K562 (cell line): ENCODE measurements around the gene DNAH10. TPM values are rescaled to one million over a fixed set of nuclear protein-coding genes. Genes with fewer than 3 reads are reported as not detected.

Source experiments
- ATAC-seq: fragments of 200-7000 bp; cut with Tn5 transposase; 3 replicates; pipeline ENCODE4 v1.9.1; 2020; ENCODE audit warnings: moderate library complexity
- BruUV-seq: library from RNA; stranded (reverse); fragments of 400-500 nt; replicated peaks from 2 replicates; lab custom pipeline; 2021; lab: Mats Ljungman, UMichigan
- CTCF ChIA-PET: fragments of 300-600 bp; formaldehyde crosslinking; extraction: SDS; loops from one replicate; lab custom pipeline; 2021; ENCODE audit warnings: low intra/inter-chr PET ratio; lab: Yijun Ruan, JAX
- POLR2A ChIA-PET: fragments of 300-600, 350-650 bp; sonication (Branson Sonifier 250); formaldehyde crosslinking; extraction: SDS; loops from one replicate; lab custom pipeline; 2021; ENCODE audit warnings: antibody characterized with exemption, inconsistent platforms; lab: Yijun Ruan, JAX
- DNase-seq, 4 experiments: peaks; one replicate each; pipeline versions ENCODE4 v3.0.0 to v3.0.0-alpha.2; 2011 to 2018; ENCODE audit warnings: low spot score in 3 of 4, mixed read lengths in 3 of 4; ENCODE audit errors: extremely low read depth in 1 of 4
- FAIRE-seq: peaks from 2 replicates; lab custom pipeline; 2011; peaks lifted over from hg19 to GRCh38; lab: Jason Lieb, UNC
- H2AFZ ChIP-seq: 2 replicates; pipeline ENCODE4 v1.6.0; 2011; ENCODE audit warnings: low read depth, low read length, control low read depth, inconsistent platforms
- H3K27ac ChIP-seq: fragments of 200-600 bp; 3 replicates; pipeline ENCODE4 v1.8.0; 2011; ENCODE audit warnings: low read depth, mild to moderate bottlenecking, control low read depth, inconsistent platforms, low read length, moderate library complexity, mixed read lengths; ENCODE audit errors: extremely low read depth
- H3K27me3 ChIP-seq, 2 experiments: fragments of 300-600 bp in 1 of 2; 2 replicates in 1 of 2; 3 replicates in 1 of 2; pipeline versions ENCODE4 v1.6.0 to v1.8.0; 2011; ENCODE audit warnings: inconsistent platforms in 2 of 2, low read length in 2 of 2, mild to moderate bottlenecking in 1 of 2, mixed read lengths in 1 of 2, moderate library complexity in 1 of 2; ENCODE audit not compliant: control insufficient read depth in 2 of 2, insufficient read depth in 2 of 2
- H3K36me3 ChIP-seq: fragments of 300-600 bp; 3 replicates; pipeline ENCODE4 v1.8.0; 2011; ENCODE audit warnings: mild to moderate bottlenecking, low read length, inconsistent platforms; ENCODE audit not compliant: control insufficient read depth, insufficient read depth
- H3K4me1 ChIP-seq, 2 experiments: fragments of 200-600 bp in 1 of 2; replicated peaks in 1 of 2; 2 replicates in 1 of 2; 3 replicates in 1 of 2; pipeline versions ENCODE4 v1.5.1 to v1.8.0; 2011; ENCODE audit warnings: inconsistent platforms in 2 of 2, low read length in 2 of 2, mild to moderate bottlenecking in 1 of 2, mixed read lengths in 1 of 2, moderate library complexity in 1 of 2; ENCODE audit not compliant: control insufficient read depth in 2 of 2, insufficient read depth in 2 of 2
- H3K4me2 ChIP-seq: 2 replicates; pipeline ENCODE4 v1.6.1; 2011; ENCODE audit warnings: low read length, control low read depth, inconsistent platforms, mixed read lengths; ENCODE audit not compliant: insufficient read depth
- H3K4me3 ChIP-seq: fragments of 200-600 bp; sonication (generic), shearing (Covaris generic); 2 replicates; pipeline ENCODE4 v1.5.1; 2016; ENCODE audit warnings: control low read depth, inconsistent platforms
- H3K79me2 ChIP-seq: fragments of 200-600 bp; 3 replicates; pipeline ENCODE4 v1.8.0; 2011; ENCODE audit warnings: low read length, inconsistent platforms; ENCODE audit not compliant: control insufficient read depth, insufficient read depth
- H3K9ac ChIP-seq, 2 experiments: 2 replicates each; pipeline versions ENCODE4 v1.6.0 to v1.6.1; 2011; ENCODE audit warnings: low read depth in 2 of 2, low read length in 2 of 2, control low read depth in 1 of 2, inconsistent platforms in 1 of 2, mild to moderate bottlenecking in 1 of 2, mixed read lengths in 1 of 2; ENCODE audit not compliant: insufficient read depth in 1 of 2
- H3K9me1 ChIP-seq: one replicate; pipeline ENCODE4 v1.6.0; 2011; ENCODE audit warnings: inconsistent platforms, mild to moderate bottlenecking, low read length, moderate library complexity; ENCODE audit not compliant: control insufficient read depth, insufficient read depth
- H3K9me3 ChIP-seq: replicated peaks from 2 replicates; pipeline ENCODE4 v1.5.1; 2011; ENCODE audit warnings: low read depth, low read length, inconsistent platforms; ENCODE audit not compliant: control insufficient read depth, insufficient read depth
- H4K20me1 ChIP-seq: replicated peaks from 2 replicates; pipeline ENCODE4 v1.6.1; 2011; ENCODE audit warnings: low read length, inconsistent platforms, mixed read lengths; ENCODE audit not compliant: control insufficient read depth, insufficient read depth
- ARID2 ChIP-seq: fragments of 450-650 bp; IDR thresholded peaks from 2 replicates; pipeline ENCODE4 v1.6.1; 2017; ENCODE audit warnings: antibody characterized with exemption, mild to moderate bottlenecking
- DIDO1 ChIP-seq: fragments of 450-650 bp; IDR thresholded peaks from 2 replicates; pipeline ENCODE4 v1.6.1; 2016; ENCODE audit warnings: low read depth, missing biosample characterization, missing genetic modification characterization
- EZH2 ChIP-seq: IDR thresholded peaks from 2 replicates; pipeline ENCODE4 v1.6.1; 2012; ENCODE audit warnings: low read depth, mild to moderate bottlenecking, inconsistent platforms, low read length, borderline replicate concordance
- JUND ChIP-seq, 2 experiments: IDR thresholded peaks; 2 replicates in 1 of 2; 3 replicates in 1 of 2; pipeline ENCODE4 v1.6.1; 2011; ENCODE audit warnings: borderline replicate concordance in 2 of 2, low read depth in 2 of 2, low read length in 2 of 2, improper control_type of control experiment in 1 of 2, missing biosample characterization in 1 of 2, missing genetic modification characterization in 1 of 2, missing genetic modification reagents in 1 of 2
- MCM5 ChIP-seq: fragments of 450-650 bp; IDR thresholded peaks from 2 replicates; pipeline ENCODE4 v1.6.1; 2016; ENCODE audit warnings: low read depth
- NELFE ChIP-seq: IDR thresholded peaks from 2 replicates; pipeline ENCODE4 v1.6.1; 2011; ENCODE audit warnings: mild to moderate bottlenecking; ENCODE audit not compliant: insufficient read depth, insufficient read length
- RFX7 ChIP-seq: fragments of 250-450 bp; sonication (Bioruptor Pico); IDR thresholded peaks from 2 replicates; pipeline ENCODE4 v1.5.1; 2021; ENCODE audit warnings: mild to moderate bottlenecking
- ZNF282 ChIP-seq: sonication (generic); formaldehyde crosslinking; IDR thresholded peaks from 2 replicates; pipeline ENCODE4 v1.8.1; 2023; ENCODE audit warnings: missing genetic modification reagents
- WGBS: fragments of 100-300 bp; shearing (Covaris generic); methylation state at CpG from one replicate; pipeline ENCODE4 v1.1.6; 2016; ENCODE audit warnings: low coverage, mixed read lengths; ENCODE audit not compliant: insufficient coverage; ENCODE audit errors: missing lambda C conversion rate; 5-methylcytosine and 5-hydroxymethylcytosine counted together
- in situ Hi-C: fragments of 300-500 bp; cut with MboI; formaldehyde crosslinking; loops from 4 replicates; pipeline ENCODE4 v1.15.0; 2018; ENCODE audit warnings: inconsistent platforms, mixed read lengths
- intact Hi-C: fragments of 100-400 bp; cut with micrococcal nuclease; formaldehyde crosslinking; loops from 2 replicates; pipeline ENCODE4 v1.14.2; 2022
- polyA plus RNA-seq, 8 experiments: library from polyadenylated mRNA; depleted of rRNA in 4 of 8; stranded (reverse) in 5 of 8; unstranded in 3 of 8; fragments of >200 nt; fragmentation: Nextera tagmentation in 2 of 8; fragmentation: Illumina TruSeq in 1 of 8; extraction: Ambion mirVana in 2 of 8; extraction: Trizol in 1 of 8; gene quantifications; 2 replicates each; pipeline versions ENCODE4 v1.2.1 to v1.2.3, GENCODE V29; 2011 to 2014; ENCODE audit warnings: inconsistent platforms in 1 of 8, missing spikeins in 1 of 8
- total RNA-seq, 7 experiments: library from RNA; depleted of rRNA in 6 of 7; stranded (reverse); fragments of >200 nt in 6 of 7; fragmentation: Illumina TruSeq in 2 of 7; extraction: Trizol in 2 of 7; gene quantifications; 2 replicates each; pipeline versions ENCODE4 v1.2.1 to v1.2.3, GENCODE V29; 2011 to 2021; ENCODE audit warnings: low replicate concordance in 1 of 7
- TF ChIP-seq, protein P1 (sequence below), 2 experiments: fragments of 450-650 bp; IDR thresholded peaks; 2 replicates each; pipeline ENCODE4 v1.6.1; 2016
- TF ChIP-seq, protein P2 (sequence below): fragments of 200-400 bp; formaldehyde crosslinking; IDR thresholded peaks from 2 replicates; pipeline ENCODE4 v1.6.1; 2017; ENCODE audit warnings: mild to moderate bottlenecking, low read depth, low read length, moderate library complexity
- TF ChIP-seq, protein P3 (sequence below): sonication (generic); formaldehyde crosslinking; IDR thresholded peaks from 2 replicates; pipeline ENCODE4 v1.8.0; 2022; ENCODE audit warnings: mild to moderate bottlenecking, low read depth, missing genetic modification reagents
- TF ChIP-seq, protein P4 (sequence below): sonication (generic); formaldehyde crosslinking; IDR thresholded peaks from 2 replicates; pipeline ENCODE4 v1.8.0; 2022; ENCODE audit warnings: mild to moderate bottlenecking, missing genetic modification reagents

DNAH10 gene
- total and polyA plus RNA-seq, 9 of the 15 experiments (the other 6 are each of a cell fraction or from before 2014, with no cell fraction given), result 0.01 to 0.06 (median 0.04) TPM; not detected in 1

DNA sequence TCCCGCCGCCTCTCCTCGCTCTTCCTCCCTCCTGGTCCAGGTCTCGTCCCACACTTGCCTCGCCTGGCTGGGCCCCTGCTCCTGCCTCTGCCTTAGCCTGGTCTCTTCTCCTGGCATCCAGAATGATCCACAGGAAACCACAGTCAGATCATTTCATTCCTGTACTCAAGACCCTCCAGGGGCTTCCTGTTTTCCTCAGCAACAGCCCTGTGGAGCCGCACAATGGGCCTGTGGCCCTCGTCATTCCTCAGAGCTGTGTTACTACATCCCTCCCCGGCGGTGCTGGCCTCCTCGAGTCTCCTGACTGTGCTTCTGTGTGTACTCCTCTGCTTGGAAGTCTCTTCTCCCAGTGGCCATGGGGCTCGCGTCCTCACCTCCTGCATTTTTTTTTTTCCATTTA is 29.9 kb upstream of the DNAH10 start:
- H3K27me3 ChIP-seq, result no peaks in the 10 kb centered on the region
- no TSS peak for BruUV-seq
- no peak overlapping the region for H3K4me3 ChIP-seq
- H3K9me3 ChIP-seq, result no peaks in the 10 kb centered on the region
- intact Hi-C loops (no loop called here), in situ Hi-C loops (no loop called here)
- DNase-seq (no peak), FAIRE-seq (no peak), ATAC-seq (no peak)
- H3K27ac ChIP-seq, result no peak overlapping the region
- peaks cover 92% of the 10 kb centered on the region for H3K36me3 ChIP-seq
- H4K20me1 ChIP-seq, result no peaks in the 10 kb centered on the region
- ChIA-PET CTCF (no interaction called here), POLR2A (interaction anchor here (0.6 kb wide), 1 partner anchor 25 kb away, joined by 7 read pairs; no protein-coding TSS in a partner anchor)
- peaks cover 0 to 7% of the 10 kb centered on the region in 2 experiments; a peak in 3 of 5 replicates for H3K4me1 ChIP-seq
- no peak overlapping the region for H2AFZ ChIP-seq
- H3K4me2 ChIP-seq, result no peak overlapping the region
- H3K9me1 ChIP-seq, result no peaks in the 10 kb centered on the region
- no peaks in the 10 kb centered on the region for H3K79me2 ChIP-seq
- H3K9ac ChIP-seq, result peak overlapping the region in 1 of 2 experiments; percentile 45; a peak in 1 of 4 replicates
- no peak for TF ChIP-seq DIDO1 (tag)
- TF ChIP-seq, protein P1, sequence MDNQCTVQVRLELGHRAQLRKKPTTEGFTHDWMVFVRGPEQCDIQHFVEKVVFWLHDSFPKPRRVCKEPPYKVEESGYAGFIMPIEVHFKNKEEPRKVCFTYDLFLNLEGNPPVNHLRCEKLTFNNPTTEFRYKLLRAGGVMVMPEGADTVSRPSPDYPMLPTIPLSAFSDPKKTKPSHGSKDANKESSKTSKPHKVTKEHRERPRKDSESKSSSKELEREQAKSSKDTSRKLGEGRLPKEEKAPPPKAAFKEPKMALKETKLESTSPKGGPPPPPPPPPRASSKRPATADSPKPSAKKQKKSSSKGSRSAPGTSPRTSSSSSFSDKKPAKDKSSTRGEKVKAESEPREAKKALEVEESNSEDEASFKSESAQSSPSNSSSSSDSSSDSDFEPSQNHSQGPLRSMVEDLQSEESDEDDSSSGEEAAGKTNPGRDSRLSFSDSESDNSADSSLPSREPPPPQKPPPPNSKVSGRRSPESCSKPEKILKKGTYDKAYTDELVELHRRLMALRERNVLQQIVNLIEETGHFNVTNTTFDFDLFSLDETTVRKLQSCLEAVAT (IDR thresholded peaks at IDR 0.05), result no peak
- TF ChIP-seq MCM5, result no peak
- no peak for TF ChIP-seq ZNF282 (CRISPR knock-in tag)
- TF ChIP-seq, protein P2, sequence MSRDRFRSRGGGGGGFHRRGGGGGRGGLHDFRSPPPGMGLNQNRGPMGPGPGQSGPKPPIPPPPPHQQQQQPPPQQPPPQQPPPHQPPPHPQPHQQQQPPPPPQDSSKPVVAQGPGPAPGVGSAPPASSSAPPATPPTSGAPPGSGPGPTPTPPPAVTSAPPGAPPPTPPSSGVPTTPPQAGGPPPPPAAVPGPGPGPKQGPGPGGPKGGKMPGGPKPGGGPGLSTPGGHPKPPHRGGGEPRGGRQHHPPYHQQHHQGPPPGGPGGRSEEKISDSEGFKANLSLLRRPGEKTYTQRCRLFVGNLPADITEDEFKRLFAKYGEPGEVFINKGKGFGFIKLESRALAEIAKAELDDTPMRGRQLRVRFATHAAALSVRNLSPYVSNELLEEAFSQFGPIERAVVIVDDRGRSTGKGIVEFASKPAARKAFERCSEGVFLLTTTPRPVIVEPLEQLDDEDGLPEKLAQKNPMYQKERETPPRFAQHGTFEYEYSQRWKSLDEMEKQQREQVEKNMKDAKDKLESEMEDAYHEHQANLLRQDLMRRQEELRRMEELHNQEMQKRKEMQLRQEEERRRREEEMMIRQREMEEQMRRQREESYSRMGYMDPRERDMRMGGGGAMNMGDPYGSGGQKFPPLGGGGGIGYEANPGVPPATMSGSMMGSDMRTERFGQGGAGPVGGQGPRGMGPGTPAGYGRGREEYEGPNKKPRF, result no peak
- TF ChIP-seq, protein P3, sequence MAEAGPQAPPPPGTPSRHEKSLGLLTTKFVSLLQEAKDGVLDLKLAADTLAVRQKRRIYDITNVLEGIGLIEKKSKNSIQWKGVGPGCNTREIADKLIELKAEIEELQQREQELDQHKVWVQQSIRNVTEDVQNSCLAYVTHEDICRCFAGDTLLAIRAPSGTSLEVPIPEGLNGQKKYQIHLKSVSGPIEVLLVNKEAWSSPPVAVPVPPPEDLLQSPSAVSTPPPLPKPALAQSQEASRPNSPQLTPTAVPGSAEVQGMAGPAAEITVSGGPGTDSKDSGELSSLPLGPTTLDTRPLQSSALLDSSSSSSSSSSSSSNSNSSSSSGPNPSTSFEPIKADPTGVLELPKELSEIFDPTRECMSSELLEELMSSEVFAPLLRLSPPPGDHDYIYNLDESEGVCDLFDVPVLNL, result no peak
- no peak for TF ChIP-seq JUND (IDR thresholded peaks at IDR 0.05; ENCODE audit: borderline replicate concordance, low read depth, low read length)
- no peak for TF ChIP-seq JUND (tag; IDR thresholded peaks at IDR 0.05; ENCODE audit: borderline replicate concordance, low read depth, low read length)
- TF ChIP-seq ARID2, result no peak
- TF ChIP-seq NELFE, result no peak
- TF ChIP-seq, protein P4, sequence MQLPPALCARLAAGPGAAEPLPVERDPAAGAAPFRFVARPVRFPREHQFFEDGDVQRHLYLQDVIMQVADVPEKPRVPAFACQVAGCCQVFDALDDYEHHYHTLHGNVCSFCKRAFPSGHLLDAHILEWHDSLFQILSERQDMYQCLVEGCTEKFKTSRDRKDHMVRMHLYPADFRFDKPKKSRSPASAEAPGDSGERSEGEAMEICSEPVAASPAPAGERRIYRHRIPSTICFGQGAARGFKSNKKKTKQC, result no peak
- TF ChIP-seq RFX7, result no peak
- no peak for TF ChIP-seq EZH2
- 93% methylated on average over 10 of the region's 12 CpGs for WGBS
